ENCODE data around the gene GPR65. TPM values are rescaled to one million over a fixed set of nuclear protein-coding genes. Genes with fewer than 3 reads are reported as not detected.

GPR65 gene
- total and polyA plus RNA-seq, 10 donors: 9.4 to 28.6 (median 14.1) TPM

GRCh38 chr14:88037325-88037724 lies 32.4 kb downstream of the GPR65 start:
- H3K9me3 ChIP-seq: no peaks in the 10 kb centered on the region
- H3K27me3 ChIP-seq (replicated peaks in 1 of 7): no peaks in the 10 kb centered on the region
- no peaks in the 10 kb centered on the region for H3K4me1 ChIP-seq
- H3K4me3 ChIP-seq: no peak overlapping the region
- TF ChIP-seq POLR2AphosphoS5 (IDR thresholded peaks at IDR 0.05): no peak
- no peak for TF ChIP-seq POLR2A (IDR thresholded peaks at IDR 0.05)
- TF ChIP-seq CTCF (IDR thresholded peaks at IDR 0.05 in 8 of 11, conservative IDR thresholded peaks at IDR 0.05 in 3 of 11): no peak
- intact Hi-C loops (cut with DNase I; ENCODE audit: low total_unique reads): no loop called here
- 76 to 95% (median 82%) methylated on average over 1 of the region's 1 CpG for WGBS, 5 donors
- H3K27ac ChIP-seq: no peak overlapping the region
- H3K36me3 ChIP-seq: no peaks in the 10 kb centered on the region
- DNase-seq: no peak

- Histone ChIP-seq H3K36me3 (no peaks in the 10 kb centered on the region), H3K27ac (no peak overlapping the region), H3K27me3 (replicated peaks in 1 of 7) (no peaks in the 10 kb centered on the region), H3K9me3 (no peaks in the 10 kb centered on the region), H3K4me1 (peaks cover 0 to 7% (median 0%) of the 10 kb centered on the region in 6 donors), H3K4me3 (no peak overlapping the region)
- WGBS, 5 donors: 62 to 84% (median 80%) methylated on average over 3 of the region's 3 CpGs
- DNase-seq: no peak
- intact Hi-C loops (cut with DNase I; ENCODE audit: low total_unique reads): no loop called here
- TF ChIP-seq POLR2A (IDR thresholded peaks at IDR 0.05) (no peak), POLR2AphosphoS5 (IDR thresholded peaks at IDR 0.05) (no peak), CTCF (IDR thresholded peaks at IDR 0.05 in 8 of 11, conservative IDR thresholded peaks at IDR 0.05 in 3 of 11) (no peak)
Measured at GRCh38 chr14:88039197-88039596, 34.3 kb downstream of the GPR65 start.

- 62 to 81% (median 70%) methylated on average over 1 of the region's 1 CpG for WGBS, 5 donors
- intact Hi-C loops (cut with DNase I; ENCODE audit: low total_unique reads): no loop called here
- Histone ChIP-seq H3K36me3 (no peaks in the 10 kb centered on the region), H3K27me3 (replicated peaks in 1 of 7) (no peaks in the 10 kb centered on the region), H3K4me1 (peaks cover 0 to 16% (median 0%) of the 10 kb centered on the region in 6 donors), H3K27ac (no peak overlapping the region), H3K4me3 (no peak overlapping the region), H3K9me3 (no peaks in the 10 kb centered on the region)
- no peak for TF ChIP-seq POLR2A (IDR thresholded peaks at IDR 0.05)
- no peak for TF ChIP-seq POLR2AphosphoS5 (IDR thresholded peaks at IDR 0.05)
- TF ChIP-seq CTCF (IDR thresholded peaks at IDR 0.05 in 8 of 11, conservative IDR thresholded peaks at IDR 0.05 in 3 of 11): no peak
- no peak for DNase-seq
Measured at GRCh38 chr14:88040146-88040545, 35.2 kb downstream of the GPR65 start.

- H3K36me3 ChIP-seq: no peaks in the 10 kb centered on the region
- intact Hi-C loops (cut with DNase I; ENCODE audit: low total_unique reads): no loop called here
- 60 to 87% (median 85%) methylated on average over 4 of the region's 4 CpGs for WGBS, 5 donors
- no peak for DNase-seq
- peaks cover 0 to 23% (median 0%) of the 10 kb centered on the region in 6 donors for H3K4me1 ChIP-seq
- no peak for TF ChIP-seq POLR2A (IDR thresholded peaks at IDR 0.05)
- no peak for TF ChIP-seq POLR2AphosphoS5 (IDR thresholded peaks at IDR 0.05)
- TF ChIP-seq CTCF (IDR thresholded peaks at IDR 0.05 in 8 of 11, conservative IDR thresholded peaks at IDR 0.05 in 3 of 11): no peak
- H3K27ac ChIP-seq: peak overlapping the region in 3 of 8 donors; percentile 69 to 72 (median 72)
- H3K4me3 ChIP-seq: no peak overlapping the region
- H3K9me3 ChIP-seq: no peaks in the 10 kb centered on the region
- H3K27me3 ChIP-seq (replicated peaks in 1 of 7): no peaks in the 10 kb centered on the region
Measured at GRCh38 chr14:88043529-88044443, 38.9 kb downstream of the GPR65 start.

Data from spleen (tissue), 11 donors.